DND-41 (cell line): ENCODE results near the gene IFITM10.

ENCODE experiments used
- CTCF ChIP-seq: IDR thresholded peaks from 2 replicates; pipeline ENCODE4 v1.5.1; 2012; ENCODE audit warnings: borderline replicate concordance, low read length, moderate library complexity, mild to moderate bottlenecking; ENCODE audit not compliant: poor library complexity, severe bottlenecking; ENCODE audit errors: extremely low read depth
- EZH2 ChIP-seq: IDR thresholded peaks from 3 replicates; pipeline ENCODE4 v1.6.1; 2012; ENCODE audit warnings: borderline replicate concordance, low read depth, mild to moderate bottlenecking, moderate library complexity, low read length, inconsistent platforms; ENCODE audit not compliant: severe bottlenecking

- TF ChIP-seq EZH2 (no peak), CTCF (peak; percentile 44)
These were observed 13.6 kb upstream of the IFITM10 start, which contains the start of gene CTSD for GRCh38 chr11:1763796-1764661.
